Gastrocnemius medialis (tissue), 4 donors: Measurements from ENCODE around the gene DNAJC22. TPM values are rescaled to one million over a fixed set of nuclear protein-coding genes. Genes with fewer than 3 reads are reported as not detected.
A peak's percentile ranks its signal among the peaks of the same experiment; 100 is the strongest.

Experiments
- ATAC-seq, 2 donors: fragments of 150-250 bp; one replicate each; pipeline ENCODE4 v1.9.1; 2016
- DNase-seq, 2 donors: peaks; one replicate each; pipeline ENCODE4 v3.0.0-alpha.2; 2019
- H3K27ac ChIP-seq, 4 donors: fragments of 200-600 bp; sonication (generic); 1 replicate in 1 of 4; 2 replicates in 3 of 4; pipeline ENCODE4 v1.5.1; 2016 to 2018; ENCODE audit warnings: mild to moderate bottlenecking in 2 of 4, moderate library complexity in 1 of 4
- H3K27me3 ChIP-seq, 3 donors: fragments of 200-600 bp; sonication (generic) in 2 of 3; 1 replicate in 1 of 3; 2 replicates in 2 of 3; pipeline versions ENCODE4 v1.5.1 to v1.6.0; 2016 to 2019; ENCODE audit warnings: mild to moderate bottlenecking in 1 of 3, moderate library complexity in 1 of 3
- H3K36me3 ChIP-seq, 2 donors: fragments of 200-600 bp; sonication (generic) in 1 of 2; one replicate each; pipeline ENCODE4 v1.5.1; 2017 to 2018
- H3K4me1 ChIP-seq, 2 donors: fragments of 200-600 bp; sonication (generic) in 1 of 2; one replicate each; pipeline ENCODE4 v1.5.1; 2016 to 2017; ENCODE audit warnings: mild to moderate bottlenecking in 2 of 2
- H3K4me3 ChIP-seq, 4 donors: fragments of 200-600 bp; sonication (generic) in 3 of 4; 1 replicate in 1 of 4; 2 replicates in 3 of 4; pipeline ENCODE4 v1.5.1; 2016 to 2019; ENCODE audit warnings: mild to moderate bottlenecking in 2 of 4
- H3K9me3 ChIP-seq, 3 donors: fragments of 200-600 bp; sonication (generic) in 2 of 3; 1 replicate in 1 of 3; 2 replicates in 2 of 3; pipeline ENCODE4 v1.5.1; 2016 to 2019
- POLR2A ChIP-seq, 2 donors: fragments of 450-650 bp; IDR thresholded peaks; one replicate each; pipeline ENCODE4 v1.6.1; 2017; ENCODE audit warnings: antibody characterized with exemption in 2 of 2, mild to moderate bottlenecking in 2 of 2, moderate library complexity in 2 of 2
- in situ Hi-C, 4 donors: fragments of 200-750 bp; cut with MboI; loops; one replicate each; pipeline versions ENCODE4 v1.15.0 to v1.8.0; 2017; ENCODE audit warnings: low sequenced_read_pairs in 4 of 4
- intact Hi-C: fragments of 100-400 bp; cut with DNase I; formaldehyde crosslinking; loops from one replicate; pipeline ENCODE4 v1.15.1; 2023; ENCODE audit warnings: low total_unique reads
- total RNA-seq, 4 donors: library from RNA; depleted of rRNA; stranded (reverse); fragments of >200 nt; gene quantifications; one replicate each; pipeline versions ENCODE4 v1.1.0 to v1.2.3, GENCODE V29; 2016
- TF ChIP-seq, protein P1 (sequence below), 5 experiments: fragments of 450-650 bp in 3 of 5; fragments of 200-600 bp in 2 of 5; sonication (generic) in 2 of 5; IDR thresholded peaks in 4 of 5; conservative IDR thresholded peaks in 1 of 5; 1 replicate in 4 of 5; 2 replicates in 1 of 5; pipeline ENCODE4 v1.5.1; 2016 to 2019; ENCODE audit warnings: antibody characterized with exemption in 5 of 5, mild to moderate bottlenecking in 3 of 5, moderate library complexity in 3 of 5

The DNAJC22 gene
- under 1 TPM in 1 of 4 donors, not detected in 3; 0.24 TPM for total RNA-seq

DNA sequence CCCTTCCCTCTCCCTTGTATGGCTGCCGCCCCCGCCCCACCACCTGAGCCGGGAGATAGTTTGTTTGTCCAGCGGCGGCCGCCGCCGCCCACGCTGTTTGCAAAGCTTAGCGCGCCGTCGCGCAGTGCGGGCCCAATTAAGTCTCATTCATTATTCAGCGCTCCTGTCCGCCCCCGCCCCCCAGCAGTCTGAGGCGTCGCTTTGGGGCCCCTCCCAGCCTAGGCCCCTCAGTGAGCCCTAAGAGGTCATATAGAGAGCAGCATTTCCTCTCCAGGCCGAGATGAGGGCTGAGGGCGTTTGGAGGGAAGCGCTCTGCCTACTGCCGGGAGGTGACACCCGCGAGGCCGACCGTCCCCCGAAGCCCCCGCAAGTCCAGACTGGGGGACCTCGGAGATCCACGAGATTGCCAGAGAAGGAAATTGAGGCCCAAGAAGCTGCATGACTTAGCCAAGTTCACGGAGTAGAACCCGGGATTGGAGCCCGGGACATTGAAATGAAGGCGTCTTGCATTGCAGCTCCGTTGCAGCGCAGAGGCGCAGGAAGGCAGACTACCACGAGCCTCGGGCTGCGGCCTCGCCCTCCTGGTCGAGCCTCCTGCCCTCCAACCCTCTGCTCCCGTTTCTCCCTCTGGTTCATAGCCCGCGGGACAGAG lies at the start of gene DNAJC22:
TSS of gene DNAJC22 (plus strand) at position 230 of the 652 bp plus-strand sequence. CDS start 1,985 bp downstream, outside the sequence.
- peaks cover 36 to 53% of the 10 kb centered on the region in 2 donors for H3K4me1 ChIP-seq
- ATAC-seq (no peak), DNase-seq (no peak)
- no peaks in the 10 kb centered on the region for H3K9me3 ChIP-seq
- H3K27ac ChIP-seq, result no peak within 1 kb of the TSS
- in situ Hi-C loops (no loop called here), intact Hi-C loops (no loop called here)
- H3K36me3 ChIP-seq, result no peaks in the 10 kb centered on the region
- TF ChIP-seq, protein P1, sequence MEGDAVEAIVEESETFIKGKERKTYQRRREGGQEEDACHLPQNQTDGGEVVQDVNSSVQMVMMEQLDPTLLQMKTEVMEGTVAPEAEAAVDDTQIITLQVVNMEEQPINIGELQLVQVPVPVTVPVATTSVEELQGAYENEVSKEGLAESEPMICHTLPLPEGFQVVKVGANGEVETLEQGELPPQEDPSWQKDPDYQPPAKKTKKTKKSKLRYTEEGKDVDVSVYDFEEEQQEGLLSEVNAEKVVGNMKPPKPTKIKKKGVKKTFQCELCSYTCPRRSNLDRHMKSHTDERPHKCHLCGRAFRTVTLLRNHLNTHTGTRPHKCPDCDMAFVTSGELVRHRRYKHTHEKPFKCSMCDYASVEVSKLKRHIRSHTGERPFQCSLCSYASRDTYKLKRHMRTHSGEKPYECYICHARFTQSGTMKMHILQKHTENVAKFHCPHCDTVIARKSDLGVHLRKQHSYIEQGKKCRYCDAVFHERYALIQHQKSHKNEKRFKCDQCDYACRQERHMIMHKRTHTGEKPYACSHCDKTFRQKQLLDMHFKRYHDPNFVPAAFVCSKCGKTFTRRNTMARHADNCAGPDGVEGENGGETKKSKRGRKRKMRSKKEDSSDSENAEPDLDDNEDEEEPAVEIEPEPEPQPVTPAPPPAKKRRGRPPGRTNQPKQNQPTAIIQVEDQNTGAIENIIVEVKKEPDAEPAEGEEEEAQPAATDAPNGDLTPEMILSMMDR (IDR thresholded peaks at IDR 0.05 in 4 of 5, conservative IDR thresholded peaks at IDR 0.05 in 1 of 5), result no peak
- no peak for TF ChIP-seq POLR2A (IDR thresholded peaks at IDR 0.05)
- H3K4me3 ChIP-seq, result peak within 1 kb of the TSS; percentile 36 to 65 (median 46)
- H3K27me3 ChIP-seq, result peaks cover 77 to 91% (median 84%) of the 10 kb centered on the region in 3 donors

DNA sequence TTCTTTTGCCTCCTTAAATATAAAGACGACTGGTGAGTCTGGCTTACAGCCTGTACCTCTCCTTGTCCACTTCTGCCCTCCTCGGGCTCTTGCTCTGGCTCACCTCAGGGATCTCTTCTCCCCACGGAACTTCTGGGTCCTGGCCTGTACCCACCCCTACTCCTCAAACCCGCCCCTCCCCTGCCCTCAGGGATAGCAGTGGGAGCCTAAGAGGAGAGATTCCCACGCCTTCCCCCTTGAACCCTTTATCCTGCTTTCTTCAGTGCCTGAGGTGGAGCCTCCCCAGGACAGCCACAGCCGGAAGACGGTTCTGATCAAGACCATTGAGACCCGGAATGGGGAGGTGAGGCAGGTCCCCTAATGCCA lies 49.0 kb upstream of the DNAJC22 start:
- peaks cover 46 to 50% (median 49%) of the 10 kb centered on the region in 3 donors for H3K27me3 ChIP-seq
- no peaks in the 10 kb centered on the region for H3K9me3 ChIP-seq
- H3K4me1 ChIP-seq, result peaks cover 0 to 11% of the 10 kb centered on the region in 2 donors
- intact Hi-C loops (no loop called here), in situ Hi-C loops (no loop called here)
- H3K27ac ChIP-seq, result no peak overlapping the region
- TF ChIP-seq POLR2A (IDR thresholded peaks at IDR 0.05), result no peak
- TF ChIP-seq, protein P1 (IDR thresholded peaks at IDR 0.05 in 4 of 5, conservative IDR thresholded peaks at IDR 0.05 in 1 of 5), result no peak
- DNase-seq, result no peak
- ATAC-seq, result peak in 1 of 2 donors; percentile 13
- H3K4me3 ChIP-seq, result peak overlapping the region in 3 of 4 donors; percentile 13 to 52 (median 25)
- no peaks in the 10 kb centered on the region for H3K36me3 ChIP-seq

DNA sequence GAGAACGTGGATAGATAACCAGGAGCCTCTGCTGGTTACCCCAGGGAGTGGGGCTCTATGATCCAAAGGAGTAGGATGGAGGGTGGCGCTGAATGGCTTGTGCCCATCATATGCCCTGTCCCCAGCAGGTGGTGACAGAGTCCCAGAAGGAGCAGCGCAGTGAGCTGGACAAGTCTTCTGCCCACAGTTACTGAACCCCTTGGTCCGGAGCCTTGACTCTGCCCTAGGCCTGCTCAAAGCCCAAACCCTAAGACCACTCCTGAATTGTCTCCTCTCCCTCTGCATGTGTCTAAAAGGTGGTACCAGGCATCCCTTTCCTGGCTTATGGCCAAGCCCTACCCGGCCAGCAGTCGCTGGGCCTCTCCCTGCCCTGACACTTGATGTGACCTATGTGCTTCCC lies 48.5 kb upstream of the DNAJC22 start:
- Histone ChIP-seq H3K4me1 (peaks cover 0 to 11% of the 10 kb centered on the region in 2 donors), H3K4me3 (no peak overlapping the region), H3K9me3 (no peaks in the 10 kb centered on the region), H3K36me3 (no peaks in the 10 kb centered on the region), H3K27me3 (peaks cover 46 to 50% (median 49%) of the 10 kb centered on the region in 3 donors), H3K27ac (no peak overlapping the region)
- TF ChIP-seq POLR2A (IDR thresholded peaks at IDR 0.05), result no peak
- TF ChIP-seq, protein P1 (IDR thresholded peaks at IDR 0.05 in 4 of 5, conservative IDR thresholded peaks at IDR 0.05 in 1 of 5), result no peak
- intact Hi-C loops (no loop called here), in situ Hi-C loops (no loop called here)
- DNase-seq, result no peak
- no peak for ATAC-seq

DNA sequence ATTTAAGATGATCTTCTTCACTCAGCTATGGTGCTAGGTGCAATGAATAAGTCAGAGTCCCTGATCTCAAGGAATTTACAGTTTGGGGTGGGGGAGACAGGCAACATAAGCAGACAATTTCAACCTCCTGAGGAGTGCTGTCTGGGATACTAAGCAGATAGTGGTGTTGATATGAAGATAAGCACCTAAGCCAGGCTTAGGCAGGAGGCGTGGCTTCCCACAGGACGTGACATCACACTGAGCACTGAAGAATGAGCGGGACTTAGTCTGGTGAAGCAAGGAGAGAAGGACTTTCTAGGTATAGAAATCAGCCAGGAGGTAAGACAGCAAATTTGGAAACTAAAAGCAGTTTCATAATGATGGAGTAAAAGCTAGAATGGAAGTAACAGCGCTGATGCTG lies 44.9 kb upstream of the DNAJC22 start:
- ATAC-seq (no peak), DNase-seq (no peak)
- Histone ChIP-seq H3K4me1 (peaks cover 0 to 9% of the 10 kb centered on the region in 2 donors), H3K9me3 (no peaks in the 10 kb centered on the region), H3K27ac (no peak overlapping the region), H3K4me3 (no peak overlapping the region), H3K36me3 (no peaks in the 10 kb centered on the region), H3K27me3 (peaks cover 28 to 35% (median 31%) of the 10 kb centered on the region in 3 donors)
- TF ChIP-seq POLR2A (IDR thresholded peaks at IDR 0.05), result no peak
- TF ChIP-seq, protein P1 (IDR thresholded peaks at IDR 0.05 in 4 of 5, conservative IDR thresholded peaks at IDR 0.05 in 1 of 5), result no peak
- in situ Hi-C loops (no loop called here), intact Hi-C loops (no loop called here)
